GM23248 (cell line): ENCODE results near the gene FYTTD1. TPM values are rescaled to one million over a fixed set of nuclear protein-coding genes. Genes with fewer than 3 reads are reported as not detected.

Experiments used
- DNase-seq: peaks from one replicate; pipeline ENCODE4 v3.0.0-alpha.2; 2015
- H2AFZ ChIP-seq: fragments of 200-600 bp; sonication (generic); 2 replicates; pipeline ENCODE4 v1.6.1; 2016; ENCODE audit warnings: antibody characterized with exemption
- H3F3A ChIP-seq: fragments of 200-600 bp; sonication (generic); 2 replicates; pipeline ENCODE4 v1.6.1; 2016; ENCODE audit warnings: mild to moderate bottlenecking, antibody characterized with exemption, mixed run types; ENCODE audit not compliant: insufficient read depth
- H3K27ac ChIP-seq: fragments of 200-600 bp; sonication (generic); 2 replicates; pipeline ENCODE4 v1.5.1; 2016; ENCODE audit warnings: mild to moderate bottlenecking
- H3K27me3 ChIP-seq: fragments of 200-600 bp; sonication (generic); replicated peaks from 2 replicates; pipeline ENCODE4 v1.6.1; 2016; ENCODE audit warnings: mild to moderate bottlenecking; ENCODE audit not compliant: insufficient read depth
- H3K36me3 ChIP-seq: fragments of 200-600 bp; sonication (generic); 2 replicates; pipeline ENCODE4 v1.6.1; 2016; ENCODE audit warnings: low read depth, mild to moderate bottlenecking
- H3K4me1 ChIP-seq: fragments of 200-600 bp; sonication (generic); 2 replicates; pipeline ENCODE4 v1.6.1; 2016; ENCODE audit warnings: mild to moderate bottlenecking; ENCODE audit not compliant: insufficient read depth
- H3K4me2 ChIP-seq: fragments of 200-600 bp; sonication (generic); one replicate; pipeline ENCODE4 v1.6.1; 2016; ENCODE audit warnings: mild to moderate bottlenecking; ENCODE audit not compliant: unreplicated experiment
- H3K4me3 ChIP-seq: fragments of 200-600 bp; sonication (generic); 2 replicates; pipeline ENCODE4 v1.5.1; 2016; ENCODE audit warnings: mild to moderate bottlenecking
- H3K79me2 ChIP-seq: fragments of 200-600 bp; sonication (generic); 2 replicates; pipeline ENCODE4 v1.6.1; 2016; ENCODE audit warnings: mild to moderate bottlenecking; ENCODE audit not compliant: insufficient read depth
- H3K9ac ChIP-seq: fragments of 200-600 bp; sonication (generic); 2 replicates; pipeline ENCODE4 v1.6.1; 2016; ENCODE audit warnings: mild to moderate bottlenecking
- H3K9me2 ChIP-seq: fragments of 200-600 bp; sonication (generic); 2 replicates; pipeline ENCODE4 v1.6.1; 2016; ENCODE audit warnings: mixed run types, mild to moderate bottlenecking, moderate library complexity; ENCODE audit not compliant: insufficient read depth
- H3K9me3 ChIP-seq: fragments of 200-600 bp; sonication (generic); one replicate; pipeline ENCODE4 v1.6.1; 2017; ENCODE audit warnings: low read depth
- H4K20me1 ChIP-seq: fragments of 200-600 bp; sonication (generic); 2 replicates; pipeline ENCODE4 v1.6.0; 2016; ENCODE audit not compliant: insufficient read depth
- EZH2 ChIP-seq: fragments of 200-600 bp; sonication (generic); IDR thresholded peaks from 2 replicates; pipeline ENCODE4 v1.6.1; 2018; ENCODE audit warnings: antibody characterized with exemption, mild to moderate bottlenecking; ENCODE audit not compliant: insufficient read depth, poor library complexity, severe bottlenecking
- EZH2phosphoT487 ChIP-seq: fragments of 200-600 bp; sonication (generic); IDR thresholded peaks from 2 replicates; pipeline ENCODE4 v1.6.1; 2018; ENCODE audit warnings: antibody characterized with exemption, moderate library complexity, mild to moderate bottlenecking, low read depth; ENCODE audit not compliant: insufficient read depth
- WGBS, 2 experiments: methylation state at CpG; one replicate each; pipeline ENCODE4 v1.1.6; 2015 to 2017; ENCODE audit warnings: low lambda C conversion rate in 2 of 2, low coverage in 1 of 2; ENCODE audit errors: missing lambda C conversion rate in 2 of 2; 5-methylcytosine and 5-hydroxymethylcytosine counted together
- in situ Hi-C: fragments of 300-500 bp; cut with MboI; formaldehyde crosslinking; loops from 2 replicates; pipeline ENCODE4 v1.15.0; 2020
- polyA plus RNA-seq: library from polyadenylated mRNA; unstranded; fragments of >200 nt; fragmentation: Nextera tagmentation; extraction: Ambion mirVana; gene quantifications from 2 replicates; pipeline ENCODE4 v1.2.1, GENCODE V29; 2016
- total RNA-seq: library from RNA; depleted of rRNA; stranded (reverse); fragments of >200 nt; shearing (Covaris generic); gene quantifications from 2 replicates; pipeline ENCODE4 v1.2.3, GENCODE V29; 2014

FYTTD1 gene
- total and polyA plus RNA-seq, 2 experiments from 2014 or later, result 42.0 to 90.4 TPM

GRCh38 chr3:197752107-197752506 lies 2.4 kb downstream of the FYTTD1 start:
- peak overlapping the region; percentile 86 for H3K4me2 ChIP-seq
- peak; percentile 20 for DNase-seq
- H4K20me1 ChIP-seq, result peaks cover 36% of the 10 kb centered on the region
- peaks cover 39% of the 10 kb centered on the region for H3F3A ChIP-seq
- no peaks in the 10 kb centered on the region for H3K27me3 ChIP-seq
- H3K9ac ChIP-seq, result peak overlapping the region; percentile 83
- H2AFZ ChIP-seq, result no peak overlapping the region
- no peaks in the 10 kb centered on the region for H3K9me2 ChIP-seq
- H3K79me2 ChIP-seq, result peaks cover 65% of the 10 kb centered on the region
- H3K4me1 ChIP-seq, result peaks cover 17% of the 10 kb centered on the region; the same call in 1 of the 2 replicates
- peak overlapping the region; percentile 84 for H3K4me3 ChIP-seq
- H3K27ac ChIP-seq, result no peak overlapping the region
- in situ Hi-C loops, result no loop called here
- H3K36me3 ChIP-seq, result peaks cover 9% of the 10 kb centered on the region; the same call in 1 of the 2 replicates
- WGBS, 2 experiments, result 75% methylated on average over 5 of the region's 5 CpGs
- TF ChIP-seq EZH2 (no peak), EZH2phosphoT487 (no peak)
- no peaks in the 10 kb centered on the region for H3K9me3 ChIP-seq

- Histone ChIP-seq H3K9me3 (no peaks in the 10 kb centered on the region), H3K4me3 (no peak overlapping the region), H4K20me1 (peaks cover 37% of the 10 kb centered on the region), H3K36me3 (peaks cover 13% of the 10 kb centered on the region), H3K27ac (no peak overlapping the region), H3K4me1 (peaks cover 17% of the 10 kb centered on the region; the same call in 1 of the 2 replicates), H3K9ac (no peak overlapping the region), H3F3A (peaks cover 37% of the 10 kb centered on the region), H3K9me2 (no peaks in the 10 kb centered on the region), H2AFZ (no peak overlapping the region), H3K4me2 (no peak overlapping the region), H3K79me2 (peaks cover 76% of the 10 kb centered on the region), H3K27me3 (no peaks in the 10 kb centered on the region)
- peak; percentile 40 for DNase-seq
- WGBS, 2 experiments, result 94 to 95% methylated on average over 3 of the region's 3 CpGs
- no peak for TF ChIP-seq EZH2
- TF ChIP-seq EZH2phosphoT487, result no peak
- in situ Hi-C loops, result no loop called here
These were observed 3.6 kb downstream of the FYTTD1 start for GRCh38 chr3:197753263-197753662.

GRCh38 chr3:197756704-197757103 lies 7.0 kb downstream of the FYTTD1 start:
- TF ChIP-seq EZH2phosphoT487 (no peak), EZH2 (no peak)
- H3K9ac ChIP-seq, result no peak overlapping the region
- no peaks in the 10 kb centered on the region for H3K27me3 ChIP-seq
- in situ Hi-C loops, result no loop called here
- peaks cover 20% of the 10 kb centered on the region; the same call in 1 of the 2 replicates for H3F3A ChIP-seq
- peaks cover 41% of the 10 kb centered on the region for H4K20me1 ChIP-seq
- no peak overlapping the region for H3K27ac ChIP-seq
- 90 to 91% methylated on average over 3 of the region's 3 CpGs for WGBS, 2 experiments
- H3K79me2 ChIP-seq, result peaks cover 100% of the 10 kb centered on the region
- no peak overlapping the region for H3K4me3 ChIP-seq
- no peaks in the 10 kb centered on the region for H3K9me2 ChIP-seq
- DNase-seq, result peak; percentile 25
- peaks cover 22% of the 10 kb centered on the region for H3K36me3 ChIP-seq
- no peak overlapping the region for H3K4me2 ChIP-seq
- no peaks in the 10 kb centered on the region for H3K9me3 ChIP-seq
- H2AFZ ChIP-seq, result no peak overlapping the region
- peaks cover 8% of the 10 kb centered on the region; the same call in 1 of the 2 replicates for H3K4me1 ChIP-seq

GRCh38 chr3:197758512-197758911 lies 8.8 kb downstream of the FYTTD1 start:
- Histone ChIP-seq H3K27ac (no peak overlapping the region), H3K9ac (no peak overlapping the region), H3K4me2 (no peak overlapping the region), H3K4me3 (no peak overlapping the region), H3K27me3 (no peaks in the 10 kb centered on the region), H3K79me2 (peaks cover 100% of the 10 kb centered on the region), H3K36me3 (peaks cover 30% of the 10 kb centered on the region), H2AFZ (no peak overlapping the region), H3F3A (peaks cover 9% of the 10 kb centered on the region; the same call in 1 of the 2 replicates), H3K9me2 (no peaks in the 10 kb centered on the region), H4K20me1 (peaks cover 27% of the 10 kb centered on the region), H3K4me1 (no peaks in the 10 kb centered on the region), H3K9me3 (no peaks in the 10 kb centered on the region)
- no peak for DNase-seq
- WGBS, 2 experiments, result 97 to 99% methylated on average over 4 of the region's 4 CpGs
- in situ Hi-C loops, result no loop called here
- no peak for TF ChIP-seq EZH2
- TF ChIP-seq EZH2phosphoT487, result no peak

GRCh38 chr3:197761784-197762183 lies 12.1 kb downstream of the FYTTD1 start:
- Histone ChIP-seq H4K20me1 (peaks cover 10% of the 10 kb centered on the region; the same call in 1 of the 2 replicates), H2AFZ (no peak overlapping the region), H3F3A (0 out of 2 replicates have a peak, but pooled peaks cover 3% of the 10 kb centered on the region), H3K4me3 (no peak overlapping the region), H3K9me2 (no peaks in the 10 kb centered on the region), H3K27me3 (no peaks in the 10 kb centered on the region), H3K79me2 (peaks cover 98% of the 10 kb centered on the region), H3K27ac (no peak overlapping the region), H3K9ac (no peak overlapping the region), H3K9me3 (no peaks in the 10 kb centered on the region), H3K4me2 (no peak overlapping the region), H3K4me1 (no peaks in the 10 kb centered on the region), H3K36me3 (peaks cover 40% of the 10 kb centered on the region)
- TF ChIP-seq EZH2phosphoT487, result no peak
- TF ChIP-seq EZH2, result no peak
- DNase-seq, result no peak
- in situ Hi-C loops, result no loop called here
